ENCODE results near the gene TMEM204. TPM values are rescaled to one million over a fixed set of nuclear protein-coding genes. Genes with fewer than 3 reads are reported as not detected.
A peak's percentile ranks its signal among the peaks of the same experiment; 100 is the strongest.

TMEM204 gene
- total RNA-seq, 1 donor from 2014 or later, result under 0.01 TPM

GRCh38 chr16:1534021-1535020 is 855 bp downstream of the TMEM204 start:
- H3K4me3 ChIP-seq (ENCODE audit: low read depth, low read length), result no peak overlapping the region
- no peaks in the 10 kb centered on the region for H3K27me3 ChIP-seq (ENCODE audit: control insufficient read depth, insufficient read depth, low read length)
- DNase-seq (ENCODE audit: low read depth) (no peak), FAIRE-seq (no peak)
- TF ChIP-seq CTCF (IDR thresholded peaks at IDR 0.05; ENCODE audit: insufficient read depth, low read length, severe bottlenecking), result no peak
- no peaks in the 10 kb centered on the region for H3K36me3 ChIP-seq (ENCODE audit: control insufficient read depth, insufficient read depth, low read length)

GRCh38 chr16:1535391-1536291 is 2.2 kb downstream of the TMEM204 start:
- Histone ChIP-seq H3K4me3 (ENCODE audit: low read depth, low read length) (no peak overlapping the region), H3K27me3 (ENCODE audit: control insufficient read depth, insufficient read depth, low read length) (no peaks in the 10 kb centered on the region), H3K36me3 (ENCODE audit: control insufficient read depth, insufficient read depth, low read length) (no peaks in the 10 kb centered on the region)
- no peak for TF ChIP-seq CTCF (IDR thresholded peaks at IDR 0.05; ENCODE audit: insufficient read depth, low read length, severe bottlenecking)
- DNase-seq (ENCODE audit: low read depth), result no peak
- FAIRE-seq, result peak; percentile 64

- no peak for FAIRE-seq
- no peak for TF ChIP-seq CTCF (IDR thresholded peaks at IDR 0.05; ENCODE audit: insufficient read depth, low read length, severe bottlenecking)
- DNase-seq (ENCODE audit: low read depth), result no peak
- Histone ChIP-seq H3K36me3 (ENCODE audit: control insufficient read depth, insufficient read depth, low read length) (no peaks in the 10 kb centered on the region), H3K27me3 (ENCODE audit: control insufficient read depth, insufficient read depth, low read length) (no peaks in the 10 kb centered on the region), H3K4me3 (ENCODE audit: low read depth, low read length) (no peak overlapping the region)
Observed at GRCh38 chr16:1536601-1537000, 3.1 kb downstream of the TMEM204 start.

GRCh38 chr16:1537138-1537577 is 3.7 kb downstream of the TMEM204 start:
- H3K27me3 ChIP-seq (ENCODE audit: control insufficient read depth, insufficient read depth, low read length), result no peaks in the 10 kb centered on the region
- DNase-seq (ENCODE audit: low read depth) (no peak), FAIRE-seq (no peak)
- H3K36me3 ChIP-seq (ENCODE audit: control insufficient read depth, insufficient read depth, low read length), result no peaks in the 10 kb centered on the region
- no peak for TF ChIP-seq CTCF (IDR thresholded peaks at IDR 0.05; ENCODE audit: insufficient read depth, low read length, severe bottlenecking)
- H3K4me3 ChIP-seq (ENCODE audit: low read depth, low read length), result no peak overlapping the region

GRCh38 chr16:1537763-1538289 is 4.4 kb downstream of the TMEM204 start:
- H3K36me3 ChIP-seq (ENCODE audit: control insufficient read depth, insufficient read depth, low read length), result no peaks in the 10 kb centered on the region
- no peaks in the 10 kb centered on the region for H3K27me3 ChIP-seq (ENCODE audit: control insufficient read depth, insufficient read depth, low read length)
- FAIRE-seq (no peak), DNase-seq (ENCODE audit: low read depth) (no peak)
- H3K4me3 ChIP-seq (ENCODE audit: low read depth, low read length), result no peak overlapping the region
- no peak for TF ChIP-seq CTCF (IDR thresholded peaks at IDR 0.05; ENCODE audit: insufficient read depth, low read length, severe bottlenecking)
